ENCODE measurements around the gene EML6. TPM values are rescaled to one million over a fixed set of nuclear protein-coding genes. Genes with fewer than 3 reads are reported as not detected.

EML6 gene
- total RNA-seq, 1 donor from 2014 or later = 0.63 TPM

GRCh38 chr2:54806975-54807374 lies 83.5 kb downstream of the EML6 start:
- Histone ChIP-seq H3K36me3 (ENCODE audit: control insufficient read depth, insufficient read depth, low read length) (no peaks in the 10 kb centered on the region), H3K4me3 (ENCODE audit: low read depth, low read length) (no peak overlapping the region), H3K27me3 (ENCODE audit: control insufficient read depth, insufficient read depth, low read length) (no peaks in the 10 kb centered on the region)
- TF ChIP-seq CTCF (IDR thresholded peaks at IDR 0.05; ENCODE audit: insufficient read depth, low read length, poor library complexity, severe bottlenecking) = no peak
- DNase-seq (ENCODE audit: low read depth) = no peak

GRCh38 chr2:54808661-54809060 lies 85.2 kb downstream of the EML6 start:
- no peak for TF ChIP-seq CTCF (IDR thresholded peaks at IDR 0.05; ENCODE audit: insufficient read depth, low read length, poor library complexity, severe bottlenecking)
- no peak for DNase-seq (ENCODE audit: low read depth)
- no peaks in the 10 kb centered on the region for H3K27me3 ChIP-seq (ENCODE audit: control insufficient read depth, insufficient read depth, low read length)
- no peaks in the 10 kb centered on the region for H3K36me3 ChIP-seq (ENCODE audit: control insufficient read depth, insufficient read depth, low read length)
- H3K4me3 ChIP-seq (ENCODE audit: low read depth, low read length) = no peak overlapping the region

- no peak for TF ChIP-seq CTCF (IDR thresholded peaks at IDR 0.05; ENCODE audit: insufficient read depth, low read length, poor library complexity, severe bottlenecking)
- no peaks in the 10 kb centered on the region for H3K36me3 ChIP-seq (ENCODE audit: control insufficient read depth, insufficient read depth, low read length)
- H3K27me3 ChIP-seq (ENCODE audit: control insufficient read depth, insufficient read depth, low read length) = no peaks in the 10 kb centered on the region
- DNase-seq (ENCODE audit: low read depth) = no peak
- no peak overlapping the region for H3K4me3 ChIP-seq (ENCODE audit: low read depth, low read length)
These were observed 86.4 kb downstream of the EML6 start for GRCh38 chr2:54809819-54810218.

- no peak for DNase-seq (ENCODE audit: low read depth)
- H3K36me3 ChIP-seq (ENCODE audit: control insufficient read depth, insufficient read depth, low read length) = no peaks in the 10 kb centered on the region
- no peaks in the 10 kb centered on the region for H3K27me3 ChIP-seq (ENCODE audit: control insufficient read depth, insufficient read depth, low read length)
- no peak overlapping the region for H3K4me3 ChIP-seq (ENCODE audit: low read depth, low read length)
- TF ChIP-seq CTCF (IDR thresholded peaks at IDR 0.05; ENCODE audit: insufficient read depth, low read length, poor library complexity, severe bottlenecking) = no peak
These were observed 86.8 kb downstream of the EML6 start for GRCh38 chr2:54810246-54810645.

- no peak for TF ChIP-seq CTCF (IDR thresholded peaks at IDR 0.05; ENCODE audit: insufficient read depth, low read length, poor library complexity, severe bottlenecking)
- no peaks in the 10 kb centered on the region for H3K36me3 ChIP-seq (ENCODE audit: control insufficient read depth, insufficient read depth, low read length)
- H3K4me3 ChIP-seq (ENCODE audit: low read depth, low read length) = no peak overlapping the region
- DNase-seq (ENCODE audit: low read depth) = no peak
- H3K27me3 ChIP-seq (ENCODE audit: control insufficient read depth, insufficient read depth, low read length) = no peaks in the 10 kb centered on the region
These were observed 90.1 kb downstream of the EML6 start for GRCh38 chr2:54813584-54813983.

- TF ChIP-seq CTCF (IDR thresholded peaks at IDR 0.05; ENCODE audit: insufficient read depth, low read length, poor library complexity, severe bottlenecking) = no peak
- no peak for DNase-seq (ENCODE audit: low read depth)
- no peaks in the 10 kb centered on the region for H3K27me3 ChIP-seq (ENCODE audit: control insufficient read depth, insufficient read depth, low read length)
- H3K36me3 ChIP-seq (ENCODE audit: control insufficient read depth, insufficient read depth, low read length) = no peaks in the 10 kb centered on the region
- H3K4me3 ChIP-seq (ENCODE audit: low read depth, low read length) = no peak overlapping the region
These were observed 91.1 kb downstream of the EML6 start for GRCh38 chr2:54814389-54815147.

Data from kidney epithelial cell (primary cell).